ENCODE measurements around the gene CLRN2.

The CLRN2 gene

GRCh38 chr4:17558941-17559708 is 44.2 kb downstream of the CLRN2 start:
- no peak for DNase-seq
- H3K27ac ChIP-seq, result no peak overlapping the region
- no peak for TF ChIP-seq CTCF (IDR thresholded peaks at IDR 0.05; ENCODE audit: low read depth, low read length)
- H3K27me3 ChIP-seq (ENCODE audit: insufficient read depth, low read depth, severe bottlenecking), result no peaks in the 10 kb centered on the region
- no peaks in the 10 kb centered on the region for H3K9me3 ChIP-seq (ENCODE audit: severe bottlenecking)
- H3K4me3 ChIP-seq (ENCODE audit: low read depth, low read length), result no peak overlapping the region
- H3K36me3 ChIP-seq, result no peaks in the 10 kb centered on the region

- Histone ChIP-seq H3K9me3 (ENCODE audit: severe bottlenecking) (no peaks in the 10 kb centered on the region), H3K27ac (no peak overlapping the region), H3K4me3 (ENCODE audit: low read depth, low read length) (no peak overlapping the region), H3K27me3 (ENCODE audit: insufficient read depth, low read depth, severe bottlenecking) (no peaks in the 10 kb centered on the region), H3K36me3 (no peaks in the 10 kb centered on the region)
- no peak for DNase-seq
- no peak for TF ChIP-seq CTCF (IDR thresholded peaks at IDR 0.05; ENCODE audit: low read depth, low read length)
Observed at GRCh38 chr4:17559709-17560048, 44.7 kb downstream of the CLRN2 start.

GRCh38 chr4:17560065-17560673 is 45.2 kb downstream of the CLRN2 start:
- TF ChIP-seq CTCF (IDR thresholded peaks at IDR 0.05; ENCODE audit: low read depth, low read length), result no peak
- Histone ChIP-seq H3K27ac (no peak overlapping the region), H3K27me3 (ENCODE audit: insufficient read depth, low read depth, severe bottlenecking) (no peaks in the 10 kb centered on the region), H3K36me3 (no peaks in the 10 kb centered on the region), H3K9me3 (ENCODE audit: severe bottlenecking) (no peaks in the 10 kb centered on the region), H3K4me3 (ENCODE audit: low read depth, low read length) (no peak overlapping the region)
- DNase-seq, result no peak

- H3K27ac ChIP-seq, result no peak overlapping the region
Observed at GRCh38 chr4:17561195-17561909, 46.4 kb downstream of the CLRN2 start.

GRCh38 chr4:17562157-17562556 is 47.2 kb downstream of the CLRN2 start:
- Histone ChIP-seq H3K36me3 (no peaks in the 10 kb centered on the region), H3K27ac (no peak overlapping the region), H3K9me3 (ENCODE audit: severe bottlenecking) (no peaks in the 10 kb centered on the region), H3K27me3 (ENCODE audit: insufficient read depth, low read depth, severe bottlenecking) (no peaks in the 10 kb centered on the region), H3K4me3 (ENCODE audit: low read depth, low read length) (no peak overlapping the region)
- peak; percentile 57 for TF ChIP-seq CTCF (IDR thresholded peaks at IDR 0.05; ENCODE audit: low read depth, low read length)
- DNase-seq, result no peak

More at GRCh38 chr4:17561195-17561909, 46.4 kb downstream of the CLRN2 start:
- no peak for DNase-seq
- Histone ChIP-seq H3K27me3 (ENCODE audit: insufficient read depth, low read depth, severe bottlenecking) (no peaks in the 10 kb centered on the region), H3K9me3 (ENCODE audit: severe bottlenecking) (no peaks in the 10 kb centered on the region), H3K36me3 (no peaks in the 10 kb centered on the region), H3K4me3 (ENCODE audit: low read depth, low read length) (no peak overlapping the region)
- no peak for TF ChIP-seq CTCF (IDR thresholded peaks at IDR 0.05; ENCODE audit: low read depth, low read length)
